MCF 10A (cell line): Measurements from ENCODE around the gene KASH5. TPM values are rescaled to one million over a fixed set of nuclear protein-coding genes. Genes with fewer than 3 reads are reported as not detected.

Source experiments
- BruUV-seq: library from RNA; stranded (reverse); fragments of 400-500 nt; replicated peaks from 2 replicates; lab custom pipeline; 2021; lab: Mats Ljungman, UMichigan
- CTCF ChIA-PET: fragments of 300-600 bp; sonication (Branson Sonifier 250); formaldehyde crosslinking; extraction: SDS; loops from one replicate; lab custom pipeline; 2021; ENCODE audit warnings: antibody characterized with exemption, inconsistent platforms; lab: Yijun Ruan, JAX
- POLR2A ChIA-PET: fragments of 300-600, 350-650 bp; sonication (Branson Sonifier 250); formaldehyde crosslinking; extraction: SDS; loops from one replicate; lab custom pipeline; 2020; ENCODE audit warnings: antibody characterized with exemption, inconsistent platforms; lab: Yijun Ruan, JAX
- DNase-seq: peaks from one replicate; pipeline ENCODE4 v3.0.0-alpha.2; 2018; ENCODE audit not compliant: unreplicated experiment
- H3K27ac Mint-ChIP-seq: one replicate; pipeline ENCODE4 v1.8.0; 2022; ENCODE audit warnings: mild to moderate bottlenecking, low read depth, mixed read lengths; ENCODE audit not compliant: unreplicated experiment
- H3K27me3 Mint-ChIP-seq: one replicate; pipeline ENCODE4 v1.8.0; 2022; ENCODE audit warnings: mixed read lengths; ENCODE audit not compliant: insufficient read depth, unreplicated experiment
- H3K36me3 Mint-ChIP-seq: one replicate; pipeline ENCODE4 v1.8.0; 2022; ENCODE audit warnings: mild to moderate bottlenecking, moderate library complexity, mixed read lengths; ENCODE audit not compliant: insufficient read depth, unreplicated experiment
- H3K4me1 Mint-ChIP-seq: one replicate; pipeline ENCODE4 v1.8.0; 2022; ENCODE audit warnings: mixed read lengths; ENCODE audit not compliant: insufficient read depth, unreplicated experiment
- H3K4me3 Mint-ChIP-seq: one replicate; pipeline ENCODE4 v1.8.0; 2022; ENCODE audit warnings: mild to moderate bottlenecking, moderate library complexity, mixed read lengths; ENCODE audit not compliant: unreplicated experiment
- H3K9me3 Mint-ChIP-seq: one replicate; pipeline ENCODE4 v1.8.0; 2022; ENCODE audit warnings: mixed read lengths; ENCODE audit not compliant: unreplicated experiment
- CTCF ChIP-seq: fragments of 200-600 bp; IDR thresholded peaks from one replicate; pipeline ENCODE4 v1.8.0; 2022; ENCODE audit warnings: antibody characterized with exemption, mild to moderate bottlenecking; ENCODE audit not compliant: unreplicated experiment
- intact Hi-C: fragments of 100-400 bp; cut with micrococcal nuclease; formaldehyde crosslinking; loops from 2 replicates; pipeline ENCODE4 v1.14.1; 2022
- total RNA-seq: library from RNA; stranded (reverse); gene quantifications from 2 replicates; pipeline ENCODE4 v1.2.3, GENCODE V29; 2022

KASH5 gene
- total RNA-seq, 1 experiment from 2014 or later, result not detected

- no peak for TF ChIP-seq CTCF
- no peak overlapping the region for H3K27ac Mint-ChIP-seq
- no peaks in the 10 kb centered on the region for H3K9me3 Mint-ChIP-seq
- POLR2A ChIA-PET, result no interaction called here
- H3K4me3 Mint-ChIP-seq, result no peak overlapping the region
- peaks cover 7% of the 10 kb centered on the region for H3K4me1 Mint-ChIP-seq
- CTCF ChIA-PET, result interaction anchor here (0.7 to 1.1 kb wide), 2 partner anchors 46 to 150 kb away, joined by 3 read pairs; no protein-coding TSS in a partner anchor
- no peak for DNase-seq
- BruUV-seq, result no TSS peak
- H3K36me3 Mint-ChIP-seq, result no peaks in the 10 kb centered on the region
- intact Hi-C loops, result no loop called here
- peaks cover 24% of the 10 kb centered on the region for H3K27me3 Mint-ChIP-seq
Measured at GRCh38 chr19:49396738-49397505, 8.9 kb downstream of the KASH5 start.

- ChIA-PET CTCF (interaction anchor here (1.1 kb wide), 1 partner anchor 45 kb away, joined by 3 read pairs; no protein-coding TSS in a partner anchor), POLR2A (interaction anchor here (0.5 kb wide), 1 partner anchor 50 kb away, joined by 3 read pairs; no protein-coding TSS in a partner anchor)
- no peaks in the 10 kb centered on the region for H3K36me3 Mint-ChIP-seq
- no peak for TF ChIP-seq CTCF
- no peak overlapping the region for H3K4me3 Mint-ChIP-seq
- no peak for DNase-seq
- H3K27ac Mint-ChIP-seq, result no peak overlapping the region
- intact Hi-C loops, result no loop called here
- no TSS peak for BruUV-seq
- H3K27me3 Mint-ChIP-seq, result peaks cover 18% of the 10 kb centered on the region
- H3K9me3 Mint-ChIP-seq, result no peaks in the 10 kb centered on the region
- H3K4me1 Mint-ChIP-seq, result peaks cover 4% of the 10 kb centered on the region
Measured at GRCh38 chr19:49398001-49398615, 10.1 kb downstream of the KASH5 start.

- Mint-ChIP-seq H3K36me3 (no peaks in the 10 kb centered on the region), H3K4me3 (no peak overlapping the region), H3K27me3 (peaks cover 18% of the 10 kb centered on the region), H3K4me1 (peaks cover 4% of the 10 kb centered on the region), H3K27ac (no peak overlapping the region), H3K9me3 (no peaks in the 10 kb centered on the region)
- intact Hi-C loops, result no loop called here
- BruUV-seq, result no TSS peak
- DNase-seq, result no peak
- TF ChIP-seq CTCF, result no peak
- POLR2A ChIA-PET, result interaction anchor here (0.5 kb wide), 1 partner anchor 49 kb away, joined by 3 read pairs; no protein-coding TSS in a partner anchor
- CTCF ChIA-PET, result no interaction called here
Measured at GRCh38 chr19:49398931-49399330, 10.9 kb downstream of the KASH5 start.

GRCh38 chr19:49400029-49400428 is 12.0 kb downstream of the KASH5 start:
- no peak for TF ChIP-seq CTCF
- ChIA-PET CTCF (no interaction called here), POLR2A (no interaction called here)
- Mint-ChIP-seq H3K27me3 (peaks cover 18% of the 10 kb centered on the region), H3K36me3 (no peaks in the 10 kb centered on the region), H3K27ac (no peak overlapping the region), H3K9me3 (no peaks in the 10 kb centered on the region), H3K4me3 (no peak overlapping the region), H3K4me1 (peaks cover 4% of the 10 kb centered on the region)
- DNase-seq, result peak; percentile 45
- intact Hi-C loops, result no loop called here
- no TSS peak for BruUV-seq
